Naive B cell (primary cell): ENCODE data around the gene SLC9A2. TPM values are rescaled to one million over a fixed set of nuclear protein-coding genes. Genes with fewer than 3 reads are reported as not detected.

Experiments used
- ATAC-seq, 2 donors: fragments of 150-1000 bp; cut with Tn5 transposase; 2 replicates each; pipeline ENCODE4 v1.10.0; 2021; ENCODE audit warnings: low read depth in 2 of 2, mild to moderate bottlenecking in 2 of 2, moderate library complexity in 2 of 2
- DNase-seq: peaks from one replicate; pipeline ENCODE4 v3.0.0; 2022
- H3K27ac Mint-ChIP-seq, 6 donors: one replicate each; pipeline ENCODE4 v1.8.0; 2020 to 2022; ENCODE audit warnings: mild to moderate bottlenecking in 6 of 6, mixed read lengths in 6 of 6, moderate library complexity in 5 of 6, inconsistent platforms in 2 of 6
- H3K27me3 Mint-ChIP-seq, 3 donors: one replicate each; pipeline ENCODE4 v1.8.0; 2021 to 2022; ENCODE audit warnings: mixed read lengths in 3 of 3, mild to moderate bottlenecking in 1 of 3
- H3K36me3 Mint-ChIP-seq, 2 donors: one replicate each; pipeline ENCODE4 v1.8.0; 2020 to 2022; ENCODE audit warnings: mixed read lengths in 2 of 2, inconsistent platforms in 1 of 2, mild to moderate bottlenecking in 1 of 2
- H3K4me1 Mint-ChIP-seq, 3 donors: one replicate each; pipeline ENCODE4 v1.8.0; 2020 to 2022; ENCODE audit warnings: mixed read lengths in 3 of 3, inconsistent platforms in 1 of 3, mild to moderate bottlenecking in 1 of 3, moderate library complexity in 1 of 3
- H3K4me3 Mint-ChIP-seq, 8 donors: one replicate each; pipeline ENCODE4 v1.8.0; 2020 to 2022; ENCODE audit warnings: mild to moderate bottlenecking in 8 of 8, mixed read lengths in 8 of 8, moderate library complexity in 8 of 8, inconsistent platforms in 2 of 8
- H3K9me3 Mint-ChIP-seq, 7 donors: one replicate each; pipeline ENCODE4 v1.8.0; 2020 to 2022; ENCODE audit warnings: mixed read lengths in 7 of 7, mild to moderate bottlenecking in 5 of 7, inconsistent platforms in 2 of 7, moderate library complexity in 1 of 7
- polyA plus RNA-seq, 6 donors: library from polyadenylated mRNA; unstranded; fragments of 300-500 nt; fragmentation: Illumina TruSeq; gene quantifications; one replicate each; pipeline ENCODE4 v1.2.3, GENCODE V29; 2021; ENCODE audit warnings: low read depth in 6 of 6

Gene SLC9A2
- polyA plus RNA-seq, 6 donors from 2014 or later = 0.04 TPM; not detected in 5

DNA sequence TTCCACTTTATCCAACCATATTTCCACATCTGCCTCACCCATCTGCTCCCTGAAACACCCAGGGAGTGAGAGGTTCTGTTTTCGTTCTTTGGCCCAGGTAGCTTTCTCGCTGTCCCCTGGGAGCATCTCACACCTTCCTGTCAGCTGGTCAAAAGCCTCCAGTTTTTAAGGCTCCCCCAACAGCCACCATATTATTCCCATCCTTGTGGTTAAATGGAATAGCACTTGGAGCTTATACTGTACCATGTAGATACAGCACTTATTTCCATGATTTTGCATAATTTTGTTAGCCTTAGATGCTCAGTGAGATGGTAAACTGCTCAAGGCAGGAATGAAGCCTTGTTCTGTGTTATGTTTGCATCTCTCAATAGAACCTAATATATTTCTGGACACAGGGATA, 84.0 kb downstream of the SLC9A2 start:
- Mint-ChIP-seq H3K27me3 (peaks cover 12 to 20% (median 18%) of the 10 kb centered on the region in 3 donors), H3K4me1 (no peaks in the 10 kb centered on the region), H3K9me3 (peaks cover 0 to 3% (median 0%) of the 10 kb centered on the region in 7 donors), H3K4me3 (no peak overlapping the region), H3K27ac (no peak overlapping the region), H3K36me3 (no peaks in the 10 kb centered on the region)
- DNase-seq (no peak), ATAC-seq (no peak)

DNA sequence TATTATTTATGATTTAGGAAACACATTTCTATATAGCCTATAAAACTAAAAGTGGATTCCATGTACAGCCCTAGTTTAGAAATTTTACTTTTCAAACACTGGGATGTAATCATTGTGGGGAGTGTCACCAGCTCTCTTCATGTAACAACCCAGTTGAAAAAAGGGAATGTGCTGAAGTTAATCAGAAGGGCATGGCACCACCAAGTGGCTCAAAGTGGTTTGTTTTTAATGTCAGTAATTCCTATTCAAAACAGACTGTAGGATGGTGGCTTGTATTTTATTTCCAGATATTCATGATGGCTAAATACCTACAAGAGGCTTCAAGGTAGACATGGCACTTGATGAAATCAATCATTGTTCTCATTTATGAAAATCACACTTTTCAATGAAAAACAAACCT, 84.4 kb downstream of the SLC9A2 start:
- ATAC-seq = no peak
- H3K4me3 Mint-ChIP-seq = no peak overlapping the region
- no peak for DNase-seq
- H3K27ac Mint-ChIP-seq = no peak overlapping the region
- peaks cover 11 to 18% (median 18%) of the 10 kb centered on the region in 3 donors for H3K27me3 Mint-ChIP-seq
- no peaks in the 10 kb centered on the region for H3K36me3 Mint-ChIP-seq
- no peaks in the 10 kb centered on the region for H3K4me1 Mint-ChIP-seq
- H3K9me3 Mint-ChIP-seq = peaks cover 0 to 3% (median 0%) of the 10 kb centered on the region in 7 donors

DNA sequence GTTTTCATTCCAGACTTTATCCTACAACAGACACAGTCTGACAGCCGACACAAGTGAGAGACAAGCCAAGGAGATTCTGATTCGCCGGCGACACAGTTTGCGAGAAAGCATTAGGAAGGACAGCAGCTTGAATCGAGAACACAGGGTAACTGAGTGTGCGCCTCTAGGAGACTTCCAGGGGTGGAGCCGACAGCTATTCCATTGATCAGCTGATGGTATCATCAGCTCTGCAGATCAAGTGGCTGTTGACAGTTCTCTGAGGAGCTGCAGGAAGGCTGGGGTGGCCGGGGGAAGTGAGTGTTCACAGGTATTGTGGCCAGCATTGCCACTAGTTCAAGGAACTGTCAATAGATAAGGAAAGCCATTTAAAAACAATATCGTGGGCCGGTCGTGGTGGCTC, 85.2 kb downstream of the SLC9A2 start:
- DNase-seq (no peak), ATAC-seq (no peak)
- Mint-ChIP-seq H3K4me3 (no peak overlapping the region), H3K27me3 (peaks cover 4 to 18% (median 13%) of the 10 kb centered on the region in 3 donors), H3K27ac (no peak overlapping the region), H3K36me3 (no peaks in the 10 kb centered on the region), H3K9me3 (peaks cover 0 to under 1% (median 0%) of the 10 kb centered on the region in 7 donors), H3K4me1 (no peaks in the 10 kb centered on the region)

DNA sequence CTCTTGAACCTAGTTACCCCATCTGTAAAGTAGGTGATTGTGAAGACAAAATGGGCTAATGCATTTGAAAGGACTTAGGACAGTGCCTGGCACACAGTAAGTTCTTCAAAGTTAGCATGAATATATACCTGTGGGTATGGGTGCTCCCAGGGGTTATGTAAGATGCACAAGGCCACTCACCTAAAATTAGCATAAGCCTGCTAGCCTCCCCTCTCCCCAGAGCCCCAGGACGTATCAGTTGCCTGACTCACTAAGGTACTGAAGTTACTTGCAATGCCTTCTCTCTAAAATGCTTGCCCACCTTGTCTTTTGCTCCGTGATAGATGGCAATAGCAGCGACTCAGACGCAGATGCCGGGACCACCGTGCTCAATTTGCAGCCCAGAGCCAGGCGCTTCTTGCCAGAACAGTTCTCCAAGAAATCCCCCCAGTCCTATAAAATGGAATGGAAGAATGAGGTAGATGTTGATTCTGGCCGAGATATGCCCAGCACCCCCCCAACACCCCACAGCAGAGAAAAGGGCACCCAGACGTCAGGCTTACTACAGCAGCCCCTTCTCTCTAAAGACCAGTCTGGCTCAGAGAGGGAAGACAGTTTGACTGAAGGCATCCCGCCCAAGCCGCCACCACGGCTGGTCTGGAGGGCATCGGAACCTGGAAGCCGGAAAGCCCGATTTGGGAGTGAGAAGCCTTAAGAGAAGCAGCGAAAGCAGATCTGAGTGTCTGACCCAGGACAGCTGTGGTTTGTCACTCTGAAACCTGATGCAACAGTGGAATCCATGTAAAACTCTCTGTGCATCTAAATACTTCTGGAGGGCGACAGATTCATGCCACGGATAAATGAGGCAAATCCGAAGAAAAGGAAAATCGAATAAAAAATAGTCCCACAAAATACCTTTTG, 88.7 kb downstream of the SLC9A2 start:
- no peak overlapping the region for H3K4me3 Mint-ChIP-seq
- no peak for DNase-seq
- H3K36me3 Mint-ChIP-seq = no peaks in the 10 kb centered on the region
- H3K27ac Mint-ChIP-seq = no peak overlapping the region
- H3K27me3 Mint-ChIP-seq = peaks cover 4 to 18% (median 13%) of the 10 kb centered on the region in 3 donors
- H3K4me1 Mint-ChIP-seq = no peaks in the 10 kb centered on the region
- H3K9me3 Mint-ChIP-seq = no peaks in the 10 kb centered on the region
- no peak for ATAC-seq

DNA sequence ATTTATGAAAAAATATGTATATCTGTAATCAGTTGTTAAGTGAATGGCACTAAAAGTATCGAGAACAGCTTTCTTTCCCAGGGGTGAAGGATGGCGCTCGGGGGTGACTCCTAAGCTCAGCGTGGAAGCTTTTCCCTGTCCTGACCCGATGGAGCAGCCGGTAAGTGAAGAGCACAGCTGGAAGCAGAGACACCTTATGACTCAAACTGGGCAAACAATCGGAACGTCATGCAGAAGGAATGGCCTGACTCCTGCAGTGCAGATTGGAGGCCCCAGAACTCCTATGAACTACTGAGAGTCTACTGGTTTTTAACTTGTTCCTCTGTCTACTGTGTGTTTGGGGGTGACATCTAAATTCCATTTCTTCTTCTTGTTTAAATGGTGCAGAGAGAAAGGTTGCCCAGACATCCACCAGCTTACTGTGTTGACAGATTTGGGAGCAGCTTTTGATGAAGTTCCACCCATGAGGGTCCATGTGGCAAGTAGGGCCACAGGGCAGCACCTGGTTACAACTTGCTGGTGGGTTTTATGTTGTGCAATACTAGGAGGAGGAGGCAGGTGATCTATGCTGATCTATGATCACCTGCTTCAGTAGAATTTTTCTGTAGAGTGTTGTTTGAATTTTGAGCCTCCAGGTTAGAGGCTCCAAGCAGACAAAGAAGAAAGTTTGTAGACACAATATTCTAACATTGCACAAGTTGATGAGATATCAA, 89.7 kb downstream of the SLC9A2 start:
- no peak for ATAC-seq
- no peak overlapping the region for H3K4me3 Mint-ChIP-seq
- peaks cover 4 to 17% (median 13%) of the 10 kb centered on the region in 3 donors for H3K27me3 Mint-ChIP-seq
- no peak for DNase-seq
- H3K4me1 Mint-ChIP-seq = no peaks in the 10 kb centered on the region
- H3K9me3 Mint-ChIP-seq = no peaks in the 10 kb centered on the region
- no peaks in the 10 kb centered on the region for H3K36me3 Mint-ChIP-seq
- H3K27ac Mint-ChIP-seq = no peak overlapping the region

DNA sequence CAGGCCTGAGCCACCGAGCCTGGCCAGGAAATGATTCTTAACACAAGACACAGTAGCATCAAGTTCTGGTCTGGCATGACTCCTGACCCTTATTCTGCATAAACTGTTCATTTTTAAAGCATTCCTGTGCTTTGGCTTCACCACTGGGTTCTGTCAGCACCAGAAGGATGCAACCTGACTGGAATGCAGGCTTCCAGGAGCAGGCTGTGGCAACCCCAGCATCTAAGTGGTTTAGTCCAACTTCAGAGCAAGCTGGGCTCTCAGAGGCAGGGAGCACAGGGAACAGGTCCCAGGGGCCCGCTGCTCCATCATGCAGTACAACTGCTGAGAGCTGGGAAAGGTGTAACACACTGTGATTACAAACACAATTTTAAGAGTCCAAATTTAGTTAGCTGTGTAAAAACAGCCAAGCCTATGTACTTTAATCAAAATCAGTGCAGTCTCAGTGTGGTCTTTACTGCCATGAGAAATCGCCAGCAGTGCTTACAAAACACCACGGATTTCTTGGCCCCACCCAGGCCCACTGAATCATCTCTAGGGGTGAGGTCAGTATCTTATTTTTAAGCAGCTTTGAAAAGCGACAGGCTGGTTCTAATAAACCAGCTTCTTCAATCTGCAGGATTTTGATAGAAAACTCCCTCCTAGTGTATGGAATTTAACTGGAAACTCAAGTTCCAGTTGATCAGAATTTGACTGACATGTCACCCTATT, 98.1 kb downstream of the SLC9A2 start:
- Mint-ChIP-seq H3K4me3 (no peak overlapping the region), H3K4me1 (peaks cover 0 to 5% (median 2%) of the 10 kb centered on the region in 3 donors), H3K36me3 (peaks cover 43 to 51% of the 10 kb centered on the region in 2 donors), H3K27me3 (no peaks in the 10 kb centered on the region), H3K27ac (no peak overlapping the region), H3K9me3 (no peaks in the 10 kb centered on the region)
- DNase-seq (no peak), ATAC-seq (no peak)

DNA sequence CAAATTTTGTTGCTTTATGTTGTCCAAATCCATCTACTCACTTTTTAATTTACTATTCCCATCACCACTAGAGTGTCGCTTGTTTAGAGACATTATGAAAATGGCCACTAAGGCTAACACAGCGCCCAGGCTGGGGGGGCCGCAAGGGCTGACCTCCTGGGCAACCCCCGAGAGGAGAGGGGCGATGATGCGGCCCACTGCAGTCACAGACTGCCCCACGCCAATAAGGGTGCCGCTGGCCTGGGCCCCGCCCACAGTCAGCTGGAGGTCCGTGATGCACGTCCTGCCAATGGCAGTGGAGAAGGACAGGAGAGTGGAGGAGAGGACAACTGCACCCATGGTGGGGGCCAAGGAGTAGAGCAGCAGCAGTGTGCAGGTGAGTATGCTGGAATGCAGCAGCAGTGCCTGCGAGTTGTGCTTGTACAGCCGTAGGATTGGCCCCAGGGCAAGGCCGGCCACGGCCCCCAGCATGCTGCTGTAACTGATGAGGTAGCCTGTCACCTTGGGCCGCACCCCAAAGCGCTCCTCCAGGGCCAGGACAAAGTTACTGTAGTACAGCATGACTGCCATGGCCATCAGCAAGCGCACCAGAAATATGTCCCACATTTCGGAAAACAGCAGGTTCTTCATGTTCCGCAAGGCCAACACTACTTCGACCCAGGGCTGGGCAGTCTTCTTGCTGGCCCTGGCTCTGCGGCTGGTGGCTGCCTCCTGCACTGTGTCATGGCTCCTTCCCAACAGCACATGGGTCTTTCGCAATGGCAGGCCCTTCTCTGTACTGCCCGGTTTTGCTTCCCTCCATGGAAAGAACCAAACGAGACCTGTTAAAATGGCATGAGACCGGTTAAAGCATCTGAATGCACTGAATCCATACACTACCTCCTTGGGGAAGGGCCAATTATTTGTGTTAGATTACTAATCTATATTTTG, 99.3 kb downstream of the SLC9A2 start:
- H3K27ac Mint-ChIP-seq = no peak overlapping the region
- H3K4me3 Mint-ChIP-seq = no peak overlapping the region
- no peaks in the 10 kb centered on the region for H3K9me3 Mint-ChIP-seq
- peaks cover 0 to 5% (median 2%) of the 10 kb centered on the region in 3 donors for H3K4me1 Mint-ChIP-seq
- DNase-seq (no peak), ATAC-seq (no peak)
- H3K36me3 Mint-ChIP-seq = peaks cover 51 to 56% of the 10 kb centered on the region in 2 donors
- no peaks in the 10 kb centered on the region for H3K27me3 Mint-ChIP-seq

DNA sequence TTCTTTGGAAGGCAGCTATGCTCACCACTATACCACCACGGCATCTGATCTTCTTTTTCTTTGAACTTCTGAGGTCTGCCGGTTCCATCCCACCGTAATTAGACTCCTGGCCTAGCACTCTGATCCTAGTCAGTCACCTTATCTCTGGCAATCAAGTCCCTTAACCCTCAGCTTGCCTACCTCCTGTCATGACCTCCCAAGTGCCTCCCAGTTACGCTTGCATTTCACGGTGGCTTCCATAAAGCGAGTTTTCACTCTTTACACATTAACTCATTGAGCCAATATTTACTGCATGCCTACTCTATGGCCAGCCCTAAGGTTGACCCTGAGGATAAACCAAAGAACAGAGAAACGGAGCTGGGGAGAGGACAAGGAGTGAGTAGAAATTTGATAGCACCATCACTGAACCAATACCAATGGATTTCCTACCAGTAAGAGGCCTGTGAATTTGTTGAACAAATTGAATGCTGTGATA, 104.7 kb downstream of the SLC9A2 start:
- Mint-ChIP-seq H3K27me3 (no peaks in the 10 kb centered on the region), H3K4me3 (no peak overlapping the region), H3K36me3 (peaks cover 55% of the 10 kb centered on the region in 2 donors), H3K4me1 (no peaks in the 10 kb centered on the region), H3K27ac (no peak overlapping the region), H3K9me3 (no peaks in the 10 kb centered on the region)
- no peak for ATAC-seq
- DNase-seq = no peak

DNA sequence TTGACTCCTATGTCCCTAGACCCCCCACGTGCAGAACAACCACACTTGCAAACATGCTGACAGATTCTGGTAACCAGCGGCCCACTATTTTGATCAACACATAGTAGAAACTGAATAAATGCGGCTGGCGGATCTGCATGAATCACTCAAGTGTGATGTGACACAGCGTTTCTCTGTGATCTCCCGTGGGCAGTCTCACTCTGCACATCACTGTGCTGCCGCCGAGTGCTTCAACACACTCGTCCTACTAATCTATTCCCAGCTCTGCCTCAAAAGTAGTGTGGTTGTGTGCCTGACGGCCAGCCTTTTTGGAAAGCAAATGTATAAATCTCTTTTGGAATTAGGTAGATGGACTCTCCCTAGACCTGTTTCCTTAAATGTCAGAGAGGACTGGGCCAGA, 105.2 kb downstream of the SLC9A2 start:
- Mint-ChIP-seq H3K4me1 (no peaks in the 10 kb centered on the region), H3K27me3 (no peaks in the 10 kb centered on the region), H3K9me3 (no peaks in the 10 kb centered on the region), H3K36me3 (peaks cover 50% of the 10 kb centered on the region in 2 donors), H3K27ac (peak overlapping the region in 2 of 6 donors; percentile 17 to 18), H3K4me3 (no peak overlapping the region)
- ATAC-seq (no peak), DNase-seq (no peak)

DNA sequence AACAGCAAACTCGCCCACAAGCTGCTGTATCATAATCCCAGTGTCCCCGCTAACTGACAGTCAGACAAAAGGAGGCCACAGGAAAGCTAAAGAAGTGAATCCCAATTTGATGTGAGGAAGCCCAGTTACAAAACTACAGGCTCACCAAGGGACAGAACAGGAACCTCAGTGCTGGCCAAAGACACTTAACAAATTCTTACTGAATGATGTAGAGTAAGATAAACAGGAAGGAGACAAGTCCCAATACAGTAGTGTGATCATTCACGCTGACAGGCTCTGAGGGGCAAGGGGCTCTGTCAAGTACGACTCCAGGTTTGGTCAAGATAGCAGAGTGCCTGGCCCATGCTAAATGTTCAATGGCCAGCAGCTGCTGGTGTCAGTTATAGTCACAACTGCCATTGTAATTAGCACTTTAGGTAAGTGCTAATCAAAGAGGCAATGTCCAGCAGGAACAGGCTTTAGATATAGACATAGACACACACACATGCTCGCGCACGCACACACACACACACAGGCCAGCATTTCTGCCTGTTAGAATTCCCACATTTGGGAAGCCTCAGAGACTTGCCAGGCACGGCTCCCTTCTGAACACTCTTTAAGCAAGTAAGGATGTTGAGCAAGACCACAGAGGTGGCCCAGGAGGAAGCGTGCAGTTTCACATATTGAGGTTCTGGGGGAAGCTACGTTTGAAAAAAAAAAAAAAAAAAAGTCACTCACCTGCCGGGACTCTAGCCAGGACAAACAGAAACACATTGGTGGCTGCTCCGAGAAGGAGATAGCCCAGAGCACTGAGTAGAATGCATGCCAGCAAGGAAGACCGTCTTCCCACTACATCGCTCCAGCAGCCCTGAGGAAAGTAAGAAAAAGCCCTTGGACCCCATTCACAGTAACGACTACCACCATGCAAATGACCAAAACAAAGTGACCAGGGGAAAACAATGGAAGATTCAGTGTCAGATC, 107.1 kb downstream of the SLC9A2 start:
- H3K27me3 Mint-ChIP-seq = no peaks in the 10 kb centered on the region
- DNase-seq = no peak
- no peaks in the 10 kb centered on the region for H3K9me3 Mint-ChIP-seq
- no peak for ATAC-seq
- no peaks in the 10 kb centered on the region for H3K4me1 Mint-ChIP-seq
- H3K27ac Mint-ChIP-seq = no peak overlapping the region
- peaks cover 31 to 35% of the 10 kb centered on the region in 2 donors for H3K36me3 Mint-ChIP-seq
- no peak overlapping the region for H3K4me3 Mint-ChIP-seq

DNA sequence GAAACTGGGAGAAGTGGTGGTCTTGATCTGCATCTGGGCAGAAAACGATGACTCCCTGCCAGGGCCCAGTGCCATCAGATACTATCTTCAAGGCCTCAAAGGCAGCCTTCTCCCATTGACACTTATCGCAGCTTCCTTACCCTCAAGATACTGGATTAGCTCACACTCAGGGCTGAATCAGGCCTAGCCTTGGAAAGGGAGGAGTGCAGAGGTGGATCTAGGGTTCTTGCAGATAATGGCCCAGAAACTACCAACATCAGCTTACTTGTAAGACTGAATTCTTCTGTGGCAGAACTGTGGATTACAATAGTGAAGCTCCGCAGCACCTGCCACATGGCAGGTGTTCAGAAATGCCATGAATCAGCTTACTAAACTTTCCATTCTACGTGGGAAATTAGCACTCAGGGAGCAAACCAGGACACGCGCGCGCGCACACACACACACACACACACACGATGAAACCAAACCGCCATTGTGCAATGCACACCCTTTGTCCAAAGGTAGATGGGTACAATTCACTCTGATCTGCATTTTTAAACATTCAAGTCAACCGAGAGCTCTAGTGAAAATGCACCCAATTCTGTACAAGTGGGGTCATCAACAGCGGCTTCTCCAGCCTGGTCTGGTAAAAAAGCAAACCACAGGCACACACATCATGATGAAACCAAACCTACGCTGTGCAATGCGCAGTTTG, 116.2 kb downstream of the SLC9A2 start:
- DNase-seq = no peak
- no peaks in the 10 kb centered on the region for H3K9me3 Mint-ChIP-seq
- peak overlapping the region; percentile 90 to 98 (median 97) for H3K4me3 Mint-ChIP-seq
- peaks cover 25 to 31% (median 30%) of the 10 kb centered on the region in 3 donors for H3K4me1 Mint-ChIP-seq
- no peaks in the 10 kb centered on the region for H3K36me3 Mint-ChIP-seq
- H3K27me3 Mint-ChIP-seq = no peaks in the 10 kb centered on the region
- ATAC-seq = no peak
- H3K27ac Mint-ChIP-seq = peak overlapping the region in 3 of 6 donors; percentile 79 to 93 (median 88)
